ENCODE measurements around the gene MAP4K4.

The MAP4K4 gene

DNA sequence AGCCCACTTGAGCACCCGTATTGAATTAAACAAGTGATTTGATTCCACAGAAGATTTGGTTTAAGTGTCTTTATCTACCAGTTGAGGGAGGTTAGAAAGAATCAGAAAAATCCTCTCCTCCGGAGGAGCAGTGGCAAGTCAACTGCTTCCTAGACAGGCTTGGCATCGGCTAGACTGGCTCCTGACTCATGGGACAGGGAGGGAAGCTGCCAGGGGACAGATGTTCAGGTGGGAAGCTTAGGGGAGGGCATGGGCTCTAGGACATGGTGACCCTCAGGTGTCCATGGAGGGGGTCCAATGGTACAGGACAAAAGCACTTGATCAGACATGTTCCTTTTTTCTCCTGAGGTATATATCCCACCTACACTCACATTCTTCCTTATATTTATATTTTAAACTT lies 175.0 kb downstream of the MAP4K4 start:
- no peak for DNase-seq (ENCODE audit: low spot score)

DNA sequence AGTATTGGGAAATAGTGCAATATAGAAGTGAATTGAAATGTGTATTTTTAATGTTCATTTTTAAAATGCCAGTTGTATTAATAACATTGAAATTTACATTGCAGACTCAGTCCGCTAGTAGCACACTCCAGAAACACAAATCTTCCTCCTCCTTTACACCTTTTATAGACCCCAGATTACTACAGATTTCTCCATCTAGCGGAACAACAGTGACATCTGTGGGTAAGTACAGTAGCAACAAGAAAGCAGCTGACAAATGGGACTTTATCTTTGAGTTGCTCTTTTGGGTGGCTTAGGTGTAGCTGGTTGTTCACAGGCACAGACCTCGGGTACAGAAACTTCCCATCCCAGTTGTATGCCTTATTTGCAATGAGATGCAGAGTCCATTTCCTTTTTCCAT lies 176.0 kb downstream of the MAP4K4 start:
- no peak for DNase-seq (ENCODE audit: low spot score)

DNA sequence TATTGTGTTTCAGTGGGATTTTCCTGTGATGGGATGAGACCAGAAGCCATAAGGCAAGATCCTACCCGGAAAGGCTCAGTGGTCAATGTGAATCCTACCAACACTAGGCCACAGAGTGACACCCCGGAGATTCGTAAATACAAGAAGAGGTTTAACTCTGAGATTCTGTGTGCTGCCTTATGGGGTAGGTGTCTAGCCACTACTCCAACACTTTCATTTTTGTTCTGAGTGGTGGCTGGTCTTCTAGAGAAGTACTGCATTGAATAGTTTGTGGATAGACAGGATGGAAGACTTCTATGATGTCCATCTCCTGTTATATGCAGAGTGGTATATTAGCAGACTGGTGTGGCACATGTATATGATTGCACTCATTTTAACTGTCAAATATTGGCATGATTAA lies 176.6 kb downstream of the MAP4K4 start:
- DNase-seq (ENCODE audit: low spot score): no peak

DNA sequence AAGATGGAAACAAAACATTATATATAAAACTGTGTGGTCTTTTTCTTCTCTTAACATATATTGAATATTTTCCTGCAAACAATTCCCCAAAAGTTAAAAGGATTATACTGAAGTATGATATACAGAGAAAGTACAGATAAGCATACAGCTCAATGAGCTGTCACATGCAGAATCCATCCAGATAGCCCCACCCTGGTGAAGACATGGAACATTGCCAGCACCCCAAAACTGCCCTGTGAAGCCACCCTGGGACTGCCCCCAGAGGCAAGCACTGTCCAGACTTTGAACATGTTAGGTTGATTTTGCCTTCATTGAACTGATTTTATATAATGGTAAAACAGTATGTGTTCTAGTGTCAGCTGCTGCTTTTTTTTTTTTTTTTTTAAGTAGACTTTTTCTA lies 182.0 kb downstream of the MAP4K4 start:
- DNase-seq (ENCODE audit: low spot score): no peak

DNA sequence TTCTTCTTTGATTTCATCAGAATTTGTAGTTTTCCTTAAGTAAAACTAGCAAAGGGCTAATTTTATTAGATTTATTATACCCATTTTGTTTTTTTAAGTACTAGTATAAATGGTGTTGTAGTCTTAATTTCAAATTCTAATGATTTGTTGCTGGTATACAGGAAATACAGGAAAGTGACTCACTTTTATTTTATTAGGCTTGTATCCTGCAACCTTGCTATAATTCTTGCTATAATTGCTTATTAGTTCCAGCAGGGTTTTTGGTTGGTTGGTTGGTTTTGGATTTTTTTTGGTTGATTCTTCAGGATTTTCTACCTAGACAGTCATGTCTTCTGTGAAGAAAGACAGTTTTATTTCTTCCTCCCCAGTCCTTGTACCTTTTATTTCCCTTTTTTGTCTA lies 183.6 kb downstream of the MAP4K4 start:
- DNase-seq (ENCODE audit: low spot score): no peak

DNA sequence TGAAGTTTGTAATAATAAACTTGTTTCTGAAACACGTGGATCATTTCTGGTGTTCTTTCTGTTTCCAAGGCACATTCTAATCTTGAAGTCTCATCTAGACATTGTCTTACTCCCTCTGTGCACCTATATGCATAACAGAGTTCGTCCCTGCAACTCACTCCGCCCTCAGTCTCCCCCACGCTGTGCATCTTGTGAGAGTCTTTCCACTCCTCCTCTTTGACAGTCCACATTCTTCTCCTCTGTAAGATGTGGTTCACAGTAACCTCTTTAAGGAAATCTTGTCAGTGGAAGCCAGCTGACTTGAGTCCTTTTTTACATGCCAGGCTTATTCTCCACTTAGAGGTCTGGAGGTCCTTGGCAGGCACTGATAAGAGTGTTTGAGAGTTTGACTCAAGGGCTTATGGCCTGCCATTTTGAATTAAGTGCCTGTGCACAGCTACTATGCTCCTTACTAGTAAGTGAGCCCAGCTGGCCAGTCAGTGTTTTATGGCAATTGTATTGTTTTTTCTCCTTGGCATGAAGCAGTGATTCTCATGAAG lies 185.3 kb downstream of the MAP4K4 start:
- no peak for DNase-seq (ENCODE audit: low spot score)

DNA sequence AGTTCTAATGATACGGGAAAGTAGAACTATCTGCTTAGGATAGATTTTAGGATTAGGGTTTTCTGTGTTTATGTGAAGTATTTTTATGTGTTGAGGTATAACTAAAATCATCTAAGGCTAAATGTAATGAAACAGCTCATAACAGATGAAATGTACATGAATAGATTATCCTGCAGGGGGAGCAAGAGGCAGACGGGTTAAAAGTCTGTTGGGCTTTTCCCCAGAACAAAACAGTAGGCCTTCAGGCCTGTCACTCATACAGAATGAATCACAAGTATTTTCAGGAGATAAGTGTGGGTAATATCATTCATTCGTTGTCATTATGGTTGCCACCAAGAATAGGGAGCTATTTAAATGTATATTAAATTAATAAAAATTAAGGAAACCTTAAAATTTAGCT lies 186.4 kb downstream of the MAP4K4 start:
- peak; percentile 66 for DNase-seq (ENCODE audit: low spot score)

DNA sequence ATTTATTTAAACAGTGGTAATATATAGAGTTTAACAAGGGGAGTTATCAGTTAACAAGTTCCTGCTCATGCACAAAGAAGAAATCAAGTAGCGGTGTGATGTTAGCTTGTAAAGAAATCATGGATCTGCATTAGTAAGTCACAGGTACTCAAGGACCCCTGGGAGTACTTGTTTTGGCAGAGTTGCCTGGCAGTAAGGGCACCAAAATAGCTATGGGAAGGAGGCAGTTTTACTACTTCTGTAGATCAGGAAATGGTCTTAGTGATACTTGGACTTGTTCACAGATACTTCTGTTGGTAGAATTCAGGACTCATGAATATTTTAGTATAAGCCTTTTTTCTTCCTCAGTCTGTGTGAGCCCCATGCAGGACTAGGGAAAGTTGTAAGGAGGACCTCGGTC lies 186.9 kb downstream of the MAP4K4 start:
- no peak for DNase-seq (ENCODE audit: low spot score)

DNA sequence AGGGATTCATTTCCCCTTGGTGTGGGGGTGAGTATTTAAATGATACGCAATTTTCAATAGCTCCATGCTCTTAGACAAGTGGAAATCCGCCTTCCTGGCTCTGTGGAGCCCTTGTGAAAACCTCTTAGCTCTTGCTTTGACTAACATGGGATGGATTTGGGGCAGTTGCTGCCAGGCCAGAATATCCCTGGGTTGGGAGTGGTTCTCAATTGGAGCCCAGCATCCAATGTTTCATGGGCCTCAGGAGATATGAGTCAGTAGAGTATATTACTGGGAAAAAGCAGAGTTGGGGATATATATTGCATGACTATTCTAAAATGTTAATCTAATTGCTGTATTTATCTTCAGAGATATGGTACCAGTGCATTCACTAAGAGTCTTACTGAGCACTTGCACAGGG lies 189.8 kb downstream of the MAP4K4 start:
- no peak for DNase-seq (ENCODE audit: low spot score)

DNA sequence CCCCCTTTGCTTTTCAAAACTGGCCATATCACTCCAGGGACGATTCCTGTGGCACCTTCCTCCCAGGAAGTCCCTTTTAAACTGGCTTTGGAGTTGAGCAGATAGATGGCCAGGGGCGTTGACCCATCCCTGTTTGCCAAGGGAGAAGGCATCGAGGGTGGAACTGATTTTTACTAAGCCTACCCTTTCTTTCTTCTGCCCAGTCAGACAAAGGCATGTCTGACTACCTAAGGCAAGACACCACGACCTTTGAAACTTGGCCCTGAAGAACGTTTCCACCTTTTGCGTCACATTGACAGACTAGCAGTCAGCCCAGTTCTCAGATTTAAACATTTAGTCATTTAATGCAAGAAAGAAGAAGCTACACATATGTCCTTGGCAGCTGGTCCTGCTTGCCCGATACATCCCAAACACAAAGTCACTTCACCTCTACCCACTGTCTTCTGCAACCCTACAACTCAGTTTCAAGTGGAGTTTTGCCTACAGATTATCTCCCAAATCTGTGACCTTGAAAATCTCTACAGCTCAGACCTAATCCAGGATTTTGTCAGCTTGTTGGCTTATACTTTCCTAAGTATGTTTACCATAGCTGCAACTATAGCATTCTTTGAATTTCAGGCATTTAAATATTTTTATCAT lies 192.1 kb downstream of the MAP4K4 start:
- DNase-seq (ENCODE audit: low spot score): no peak

DNA sequence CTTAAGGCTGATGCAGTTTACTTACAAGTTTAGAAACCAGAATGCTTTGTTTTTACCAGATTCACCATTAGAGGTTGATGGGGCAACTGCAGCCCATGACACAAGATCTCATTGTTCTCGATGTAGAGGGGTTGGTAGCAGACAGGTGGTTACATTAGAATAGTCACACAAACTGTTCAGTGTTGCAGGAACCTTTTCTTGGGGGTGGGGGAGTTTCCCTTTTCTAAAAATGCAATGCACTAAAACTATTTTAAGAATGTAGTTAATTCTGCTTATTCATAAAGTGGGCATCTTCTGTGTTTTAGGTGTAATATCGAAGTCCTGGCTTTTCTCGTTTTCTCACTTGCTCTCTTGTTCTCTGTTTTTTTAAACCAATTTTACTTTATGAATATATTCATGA lies 194.9 kb downstream of the MAP4K4 start:
- no peak for DNase-seq (ENCODE audit: low spot score)

DNA sequence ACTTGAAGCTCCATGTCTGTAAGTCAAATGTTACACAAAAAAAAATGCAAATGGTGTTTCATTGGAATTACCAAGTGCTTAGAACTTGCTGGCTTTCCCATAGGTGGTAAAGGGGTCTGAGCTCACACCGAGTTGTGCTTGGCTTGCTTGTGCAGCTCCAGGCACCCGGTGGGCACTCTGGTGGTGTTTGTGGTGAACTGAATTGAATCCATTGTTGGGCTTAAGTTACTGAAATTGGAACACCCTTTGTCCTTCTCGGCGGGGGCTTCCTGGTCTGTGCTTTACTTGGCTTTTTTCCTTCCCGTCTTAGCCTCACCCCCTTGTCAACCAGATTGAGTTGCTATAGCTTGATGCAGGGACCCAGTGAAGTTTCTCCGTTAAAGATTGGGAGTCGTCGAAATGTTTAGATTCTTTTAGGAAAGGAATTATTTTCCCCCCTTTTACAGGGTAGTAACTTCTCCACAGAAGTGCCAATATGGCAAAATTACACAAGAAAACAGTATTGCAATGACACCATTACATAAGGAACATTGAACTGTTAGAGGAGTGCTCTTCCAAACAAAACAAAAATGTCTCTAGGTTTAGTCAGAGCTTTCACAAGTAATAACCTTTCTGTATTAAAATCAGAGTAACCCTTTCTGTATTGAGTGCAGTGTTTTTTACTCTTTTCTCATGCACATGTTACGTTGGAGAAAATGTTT lies 196.3 kb downstream of the MAP4K4 start:
- DNase-seq (ENCODE audit: low spot score): no peak

DNA sequence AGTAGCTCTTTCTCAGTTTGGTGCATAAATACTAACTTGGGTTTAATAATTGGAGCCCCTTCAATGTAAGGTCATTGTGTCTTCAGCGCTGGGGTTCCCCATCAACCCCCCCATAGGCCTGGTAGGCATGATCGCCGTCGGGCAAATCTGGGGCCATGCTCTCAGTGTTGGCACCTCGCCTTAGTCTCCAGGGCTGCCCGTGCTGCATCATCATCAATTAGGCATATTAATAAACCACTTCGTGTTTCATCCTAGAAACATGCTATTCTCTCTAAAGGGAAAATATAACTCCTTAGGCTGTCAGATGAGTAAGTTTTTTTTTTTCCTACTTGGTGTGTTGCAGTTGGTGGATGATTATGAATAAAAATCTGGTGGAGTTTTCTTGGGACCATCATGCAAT lies 197.5 kb downstream of the MAP4K4 start:
- DNase-seq (ENCODE audit: low spot score): no peak

DNA sequence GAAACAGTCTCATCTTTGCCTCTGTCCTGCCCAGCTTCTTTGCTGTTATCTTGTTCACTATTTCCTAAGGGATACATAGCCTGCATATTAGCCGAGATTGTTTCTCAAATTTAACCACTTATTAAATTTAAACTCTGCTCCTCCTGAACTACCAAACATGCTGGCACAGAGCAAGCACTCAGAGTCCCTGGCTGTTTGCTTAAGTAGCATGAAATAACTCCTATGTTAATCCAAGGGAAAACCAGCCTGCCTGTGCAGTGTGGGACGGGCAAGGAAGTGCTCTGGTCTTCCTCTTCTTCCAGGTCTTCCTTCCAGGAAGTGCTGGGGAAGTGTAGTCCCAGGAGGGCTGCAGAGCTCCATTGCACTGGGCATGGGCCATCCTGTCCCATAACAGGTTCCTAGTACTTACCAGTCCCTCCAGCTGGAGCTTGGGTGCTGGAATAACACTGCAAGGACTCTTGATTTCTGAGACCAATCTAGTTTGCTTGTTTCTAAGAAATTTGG lies 198.4 kb downstream of the MAP4K4 start:
- DNase-seq (ENCODE audit: low spot score): no peak

DNA sequence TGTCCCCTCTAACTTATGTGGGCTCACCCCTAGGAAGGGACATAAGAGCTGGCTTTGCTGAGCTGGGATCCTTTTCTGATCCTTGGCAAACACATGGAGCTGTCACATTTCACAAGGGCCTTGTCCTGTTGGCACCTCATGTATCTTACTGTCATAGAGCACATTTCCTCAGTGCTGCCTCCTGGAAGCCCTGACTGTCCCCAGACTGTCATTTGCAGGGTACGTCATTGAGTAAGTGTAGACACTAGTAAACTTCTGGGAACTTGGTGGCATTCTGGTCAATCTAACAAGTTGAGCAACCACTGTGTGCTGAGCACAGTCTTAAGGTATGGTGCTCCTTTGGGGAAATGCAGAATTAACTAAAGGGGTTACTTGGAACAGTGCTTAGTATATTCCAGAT lies 199.8 kb downstream of the MAP4K4 start:
- DNase-seq (ENCODE audit: low spot score): no peak

DNA sequence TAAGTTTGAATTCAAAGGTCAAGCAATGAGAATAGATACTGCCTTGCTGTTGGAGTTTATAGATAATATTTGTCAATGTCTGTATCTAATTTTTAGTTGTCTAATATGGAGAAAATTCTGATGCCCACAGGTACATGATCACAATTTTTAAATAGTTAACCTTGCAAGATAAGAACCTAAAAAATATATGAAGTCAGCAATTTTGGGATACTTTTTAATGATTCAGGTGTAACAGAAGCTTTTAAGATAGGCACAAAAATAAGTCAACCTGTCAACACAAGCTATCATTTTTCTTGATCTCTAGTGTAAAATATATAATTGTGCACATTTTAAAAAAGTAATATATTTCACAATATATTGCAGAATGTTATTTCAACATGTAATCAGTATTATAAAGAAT lies 201.8 kb downstream of the MAP4K4 start:
- no peak for DNase-seq (ENCODE audit: low spot score)

DNA sequence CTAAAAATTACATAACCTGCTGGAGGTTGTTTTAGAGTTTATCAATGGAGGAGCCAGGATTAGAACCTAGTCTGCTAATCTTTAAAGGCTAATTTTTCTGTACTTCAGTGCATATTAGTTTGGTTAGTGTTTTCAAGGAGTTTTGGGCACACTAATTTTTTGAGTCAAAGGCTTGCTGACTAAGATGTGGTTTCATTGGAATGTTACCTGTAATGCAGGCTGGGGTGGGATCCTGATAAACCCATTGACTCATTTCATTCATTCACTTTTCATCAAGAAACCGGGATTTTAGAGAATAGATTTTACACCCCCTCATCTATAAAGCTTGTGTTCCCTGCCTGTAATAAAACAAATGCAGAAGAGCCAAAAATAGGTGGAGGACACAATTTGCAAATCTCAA lies 202.4 kb downstream of the MAP4K4 start:
- no peak for DNase-seq (ENCODE audit: low spot score)

DNA sequence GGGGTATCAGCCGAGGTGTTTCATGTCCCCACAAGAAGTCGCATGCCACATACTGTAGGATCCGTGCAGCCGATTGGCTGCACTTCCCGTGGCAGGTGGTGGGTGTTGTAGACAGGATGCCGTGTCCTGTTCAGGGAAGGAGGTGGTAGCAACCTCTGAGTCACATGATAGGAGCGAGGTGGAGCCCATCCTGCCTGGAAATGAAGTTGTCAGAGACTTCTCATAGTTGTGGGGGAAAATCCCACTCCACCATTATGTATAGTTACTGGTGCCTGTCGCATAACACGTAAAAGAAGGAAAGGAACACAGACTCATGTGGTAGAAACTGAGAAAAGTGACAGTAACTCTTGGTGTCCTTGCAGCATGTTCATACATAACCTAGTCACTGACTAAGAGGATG lies 202.9 kb downstream of the MAP4K4 start:
- no peak for DNase-seq (ENCODE audit: low spot score)

DNA sequence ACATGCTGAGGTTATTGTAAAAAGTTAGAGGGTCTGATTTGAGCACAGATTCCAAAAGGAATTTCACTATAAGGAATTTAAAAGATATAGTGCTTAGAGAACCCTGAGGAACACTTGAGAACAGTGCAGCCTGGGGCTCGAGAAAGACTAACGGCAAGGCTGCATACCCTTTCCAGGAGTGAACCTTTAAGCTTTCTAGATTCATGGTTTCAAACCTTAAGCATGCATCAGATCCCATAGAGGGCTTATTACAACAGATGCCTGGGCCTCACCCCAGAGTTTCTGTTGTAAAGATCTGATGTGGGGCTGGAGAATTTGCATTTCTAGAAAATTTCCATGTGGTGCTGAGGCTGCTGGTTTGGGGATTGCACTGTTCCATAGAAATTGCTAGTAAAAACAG lies 203.7 kb downstream of the MAP4K4 start:
- DNase-seq (ENCODE audit: low spot score): no peak

DNA sequence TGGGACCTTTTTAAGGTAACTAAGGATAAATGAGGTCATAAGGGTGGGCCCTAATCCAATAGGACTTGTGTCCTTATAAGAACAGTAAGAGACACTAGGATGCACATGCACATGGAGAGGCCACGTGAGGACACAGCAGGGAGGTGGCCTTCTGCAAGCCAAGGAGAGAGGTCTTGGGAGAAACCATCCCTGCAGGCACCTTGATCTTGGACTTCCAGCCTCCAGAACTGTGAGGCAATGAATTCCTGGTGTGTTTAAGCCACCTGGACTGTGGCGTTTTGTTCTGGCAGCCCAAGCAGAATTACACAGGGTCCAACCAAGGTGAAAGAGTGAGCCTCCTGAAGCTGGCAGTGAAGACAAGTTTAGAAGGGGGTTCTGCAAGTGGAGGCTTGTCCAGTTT lies 204.7 kb downstream of the MAP4K4 start:
- no peak for DNase-seq (ENCODE audit: low spot score)

DNA sequence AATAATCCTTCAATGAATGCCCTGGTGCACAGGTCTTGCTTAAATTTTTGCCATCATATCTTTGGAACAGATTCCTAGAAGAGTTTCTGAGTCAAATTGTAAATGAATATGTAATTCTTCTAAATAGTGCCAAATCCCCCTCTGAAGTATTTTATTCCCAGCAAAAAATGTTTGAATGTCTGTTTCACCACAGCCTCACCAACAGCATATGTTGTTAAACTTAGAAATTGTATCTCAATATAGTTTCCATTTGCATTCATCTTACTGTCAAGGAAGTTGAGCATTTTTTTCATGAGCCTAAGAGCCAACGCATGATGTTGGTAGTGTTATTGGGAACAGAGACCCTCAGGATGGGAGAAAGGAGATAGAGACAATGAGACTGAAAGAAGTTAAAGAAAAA lies 207.4 kb downstream of the MAP4K4 start:
- no peak for DNase-seq (ENCODE audit: low spot score)

DNA sequence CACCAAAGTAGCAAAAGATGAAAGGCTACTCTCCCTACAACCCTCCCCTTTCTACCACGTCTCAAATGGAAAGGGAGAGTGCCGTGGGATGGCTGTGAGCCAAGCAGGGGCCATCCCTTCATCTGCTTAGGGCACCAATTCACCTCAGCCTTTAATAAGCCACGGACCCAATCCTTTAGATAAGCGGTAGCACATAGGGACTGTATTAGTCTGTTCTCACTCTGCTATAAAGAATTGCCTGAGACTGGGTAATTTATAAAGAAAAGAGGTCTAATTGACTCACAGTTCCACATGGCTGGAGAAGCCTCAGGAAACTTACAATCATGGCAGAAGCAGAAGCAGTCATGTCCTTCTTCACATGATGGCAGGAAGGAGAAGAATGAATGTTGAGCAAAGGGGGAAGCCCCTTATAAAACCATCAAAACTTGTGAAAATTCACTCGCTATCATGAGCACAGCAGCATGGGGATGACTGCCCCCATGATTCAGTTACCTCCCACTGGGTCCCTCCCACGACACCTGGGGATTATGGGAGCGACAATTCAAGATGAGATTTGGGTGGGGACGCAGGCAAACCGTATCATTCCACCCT lies 208.3 kb downstream of the MAP4K4 start:
- no peak for DNase-seq (ENCODE audit: low spot score)

DNA sequence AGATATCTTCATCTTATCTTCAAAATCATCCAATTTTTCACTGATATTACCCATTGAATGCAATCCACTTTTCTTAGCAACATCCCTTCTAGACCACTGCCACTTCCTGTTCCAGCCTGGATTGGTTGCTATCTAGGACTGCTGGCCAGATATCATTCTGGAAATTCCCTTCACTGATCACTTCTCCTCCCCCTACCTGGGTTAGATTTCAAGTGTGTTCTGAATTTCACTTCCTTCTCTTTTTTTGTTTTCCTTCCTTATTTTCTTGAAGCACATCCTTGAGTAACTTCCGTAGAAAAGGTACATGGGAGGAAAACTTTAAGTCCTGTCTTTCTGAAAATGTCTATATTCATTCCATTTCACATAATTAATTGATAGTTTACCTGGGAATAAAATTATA lies 212.3 kb downstream of the MAP4K4 start:
- no peak for DNase-seq (ENCODE audit: low spot score)

All from AG20443 (cell line).